ENCODE data around the gene GJC3. TPM values are rescaled to one million over a fixed set of nuclear protein-coding genes. Genes with fewer than 3 reads are reported as not detected.

GJC3 gene
- total RNA-seq, 1 donor from 2014 or later, result not detected

DNA sequence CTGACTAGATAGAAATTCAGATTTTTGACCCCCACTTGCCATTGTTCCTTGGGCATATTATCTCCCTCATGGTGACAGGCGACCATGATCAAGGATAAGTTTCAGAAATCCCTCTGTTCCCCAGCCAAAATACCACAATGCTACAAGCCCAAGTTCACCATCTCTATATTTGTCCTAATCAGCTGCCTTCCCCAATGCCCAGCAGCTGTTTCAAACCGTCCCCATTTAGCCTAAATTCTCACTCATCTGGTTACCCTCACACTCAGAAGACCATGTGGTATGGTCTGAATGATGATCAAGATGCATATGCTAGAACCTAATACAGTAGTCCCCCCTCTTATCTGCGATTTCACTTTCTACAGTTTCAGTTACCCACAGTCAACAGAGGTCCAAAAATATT is 956 bp upstream of the GJC3 start:
- ATAC-seq (no peak), DNase-seq (no peak)
- Histone ChIP-seq H3K27me3 (no peaks in the 10 kb centered on the region), H3K9me3 (no peaks in the 10 kb centered on the region), H3K4me3 (no peak overlapping the region), H3K27ac (no peak overlapping the region), H3K36me3 (no peaks in the 10 kb centered on the region), H3K4me1 (peaks cover 12% of the 10 kb centered on the region)
- intact Hi-C loops (cut with DNase I), result no loop called here
- TF ChIP-seq, protein P1, sequence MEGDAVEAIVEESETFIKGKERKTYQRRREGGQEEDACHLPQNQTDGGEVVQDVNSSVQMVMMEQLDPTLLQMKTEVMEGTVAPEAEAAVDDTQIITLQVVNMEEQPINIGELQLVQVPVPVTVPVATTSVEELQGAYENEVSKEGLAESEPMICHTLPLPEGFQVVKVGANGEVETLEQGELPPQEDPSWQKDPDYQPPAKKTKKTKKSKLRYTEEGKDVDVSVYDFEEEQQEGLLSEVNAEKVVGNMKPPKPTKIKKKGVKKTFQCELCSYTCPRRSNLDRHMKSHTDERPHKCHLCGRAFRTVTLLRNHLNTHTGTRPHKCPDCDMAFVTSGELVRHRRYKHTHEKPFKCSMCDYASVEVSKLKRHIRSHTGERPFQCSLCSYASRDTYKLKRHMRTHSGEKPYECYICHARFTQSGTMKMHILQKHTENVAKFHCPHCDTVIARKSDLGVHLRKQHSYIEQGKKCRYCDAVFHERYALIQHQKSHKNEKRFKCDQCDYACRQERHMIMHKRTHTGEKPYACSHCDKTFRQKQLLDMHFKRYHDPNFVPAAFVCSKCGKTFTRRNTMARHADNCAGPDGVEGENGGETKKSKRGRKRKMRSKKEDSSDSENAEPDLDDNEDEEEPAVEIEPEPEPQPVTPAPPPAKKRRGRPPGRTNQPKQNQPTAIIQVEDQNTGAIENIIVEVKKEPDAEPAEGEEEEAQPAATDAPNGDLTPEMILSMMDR (IDR thresholded peaks at IDR 0.05), result no peak

DNA sequence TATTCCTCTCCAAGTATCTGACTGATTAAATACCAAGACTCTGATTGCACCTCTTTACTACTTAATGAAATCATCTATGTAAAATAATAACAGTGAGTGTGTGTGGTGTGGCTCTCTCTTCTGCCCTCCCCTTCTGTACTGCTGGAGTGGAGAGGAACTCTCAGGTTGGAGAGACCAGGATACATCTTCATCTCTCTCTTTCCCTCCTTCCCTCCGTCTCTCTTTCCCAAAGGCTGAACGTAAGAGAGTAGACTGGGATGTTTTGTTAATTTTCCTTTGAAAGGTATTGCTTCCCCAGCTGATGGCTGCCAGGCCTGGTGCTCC is 272 bp upstream of the GJC3 start:
- ATAC-seq (no peak), DNase-seq (no peak)
- intact Hi-C loops (cut with DNase I), result no loop called here
- Histone ChIP-seq H3K36me3 (no peaks in the 10 kb centered on the region), H3K27ac (no peak overlapping the region), H3K27me3 (no peaks in the 10 kb centered on the region), H3K4me1 (peaks cover 12% of the 10 kb centered on the region), H3K9me3 (no peaks in the 10 kb centered on the region), H3K4me3 (no peak overlapping the region)
- TF ChIP-seq, protein P1 (IDR thresholded peaks at IDR 0.05), result no peak

DNA sequence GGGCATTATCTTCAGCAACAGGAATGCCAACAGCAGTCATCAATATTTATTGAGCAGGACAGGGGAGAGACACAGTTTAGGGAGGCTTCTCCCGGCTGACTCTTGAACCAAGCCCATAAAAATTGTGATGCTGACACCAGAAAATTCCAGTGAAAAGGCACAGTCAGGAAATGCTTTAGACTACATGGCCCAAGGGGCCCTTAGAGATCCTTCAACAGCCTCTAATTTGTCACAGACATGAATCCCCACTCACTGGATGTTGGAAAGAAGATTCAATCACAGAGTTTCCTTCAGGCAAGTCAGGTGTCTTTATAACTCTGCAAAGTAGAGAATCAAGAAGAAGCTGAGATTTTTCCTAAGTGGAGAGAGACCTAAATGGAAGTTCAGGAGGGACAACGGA is 1.2 kb downstream of the GJC3 start:
- H3K4me3 ChIP-seq, result no peak overlapping the region
- ATAC-seq, result no peak
- intact Hi-C loops (cut with DNase I), result no loop called here
- H3K9me3 ChIP-seq, result no peaks in the 10 kb centered on the region
- no peaks in the 10 kb centered on the region for H3K36me3 ChIP-seq
- no peak overlapping the region for H3K27ac ChIP-seq
- no peaks in the 10 kb centered on the region for H3K27me3 ChIP-seq
- DNase-seq, result no peak
- TF ChIP-seq, protein P1 (IDR thresholded peaks at IDR 0.05), result no peak
- H3K4me1 ChIP-seq, result peaks cover 12% of the 10 kb centered on the region

DNA sequence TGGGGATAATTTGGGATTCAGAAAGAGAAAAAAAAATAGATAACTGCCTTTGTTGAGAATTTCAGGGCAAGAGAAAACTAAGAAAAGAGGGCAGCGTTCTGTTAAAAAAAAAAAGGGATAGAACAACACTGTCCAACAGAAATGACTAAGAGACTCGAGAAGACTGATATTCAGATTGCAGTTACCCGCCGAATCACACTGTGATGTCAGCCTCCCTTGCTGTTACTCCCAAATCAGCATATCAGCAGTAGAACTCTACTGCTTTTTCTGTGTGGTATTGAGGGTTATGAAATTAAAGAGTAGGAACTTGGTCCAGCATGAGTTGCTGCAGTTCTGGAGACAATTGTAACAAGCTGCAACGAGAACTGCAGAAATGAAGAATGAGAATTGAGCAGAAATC is 1.9 kb downstream of the GJC3 start:
- Histone ChIP-seq H3K9me3 (no peaks in the 10 kb centered on the region), H3K4me3 (no peak overlapping the region), H3K36me3 (no peaks in the 10 kb centered on the region), H3K4me1 (peaks cover 12% of the 10 kb centered on the region), H3K27me3 (no peaks in the 10 kb centered on the region), H3K27ac (no peak overlapping the region)
- intact Hi-C loops (cut with DNase I), result no loop called here
- ATAC-seq (no peak), DNase-seq (no peak)
- TF ChIP-seq, protein P1 (IDR thresholded peaks at IDR 0.05), result no peak

DNA sequence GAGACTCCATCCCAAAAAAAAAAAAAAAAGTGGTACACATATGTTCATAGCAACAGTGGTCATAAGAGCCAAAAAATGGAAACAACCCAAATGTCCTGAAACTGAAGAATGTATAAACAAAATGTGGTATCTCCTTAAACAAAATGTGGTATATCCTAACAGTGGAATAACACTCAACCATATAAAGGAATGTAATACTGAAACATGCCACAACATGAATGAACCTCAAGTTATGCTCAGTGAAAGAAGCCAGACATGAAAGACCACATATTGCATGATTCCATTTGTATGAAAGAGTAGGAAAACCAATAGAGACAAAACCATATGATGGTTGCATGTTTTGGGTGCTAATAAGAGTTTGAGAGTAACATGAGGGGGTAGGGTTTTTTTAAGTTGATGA is 3.1 kb downstream of the GJC3 start:
- no peak for ATAC-seq
- Histone ChIP-seq H3K4me1 (peaks cover 12% of the 10 kb centered on the region), H3K27ac (no peak overlapping the region), H3K27me3 (no peaks in the 10 kb centered on the region), H3K4me3 (no peak overlapping the region), H3K9me3 (no peaks in the 10 kb centered on the region), H3K36me3 (no peaks in the 10 kb centered on the region)
- intact Hi-C loops (cut with DNase I), result no loop called here
- TF ChIP-seq, protein P1 (IDR thresholded peaks at IDR 0.05), result no peak
- DNase-seq, result no peak

DNA sequence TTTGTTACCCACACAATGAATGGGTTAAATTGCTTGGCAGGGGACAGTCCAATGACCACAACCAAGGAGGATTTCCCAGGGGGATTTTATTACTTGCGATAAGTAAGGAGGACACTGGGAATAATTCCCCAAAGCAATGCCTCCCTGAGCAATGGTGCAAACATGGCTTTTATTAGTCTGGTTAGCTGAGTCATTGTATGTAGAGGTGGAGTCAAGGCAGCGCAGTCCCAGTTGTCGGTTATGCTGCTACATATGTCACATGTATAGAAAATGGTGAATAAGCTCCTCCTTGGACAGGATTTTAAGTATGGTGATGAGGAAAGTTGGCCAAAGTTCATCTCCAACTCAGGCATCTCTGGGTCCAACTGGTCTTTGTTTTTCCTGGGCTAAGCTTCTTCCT is 6.2 kb downstream of the GJC3 start:
- intact Hi-C loops (cut with DNase I), result no loop called here

More for the DNA sequence above, 6.2 kb downstream of the GJC3 start:
- TF ChIP-seq, protein P1 (IDR thresholded peaks at IDR 0.05), result no peak
- H3K27ac ChIP-seq, result no peak overlapping the region
- H3K4me3 ChIP-seq, result no peak overlapping the region
- H3K36me3 ChIP-seq, result no peaks in the 10 kb centered on the region
- no peak for ATAC-seq
- no peaks in the 10 kb centered on the region for H3K9me3 ChIP-seq
- H3K4me1 ChIP-seq, result peaks cover 5% of the 10 kb centered on the region
- H3K27me3 ChIP-seq, result no peaks in the 10 kb centered on the region
- DNase-seq, result no peak
